ENCODE data around the gene CLMN.

- TF ChIP-seq, protein P1, sequence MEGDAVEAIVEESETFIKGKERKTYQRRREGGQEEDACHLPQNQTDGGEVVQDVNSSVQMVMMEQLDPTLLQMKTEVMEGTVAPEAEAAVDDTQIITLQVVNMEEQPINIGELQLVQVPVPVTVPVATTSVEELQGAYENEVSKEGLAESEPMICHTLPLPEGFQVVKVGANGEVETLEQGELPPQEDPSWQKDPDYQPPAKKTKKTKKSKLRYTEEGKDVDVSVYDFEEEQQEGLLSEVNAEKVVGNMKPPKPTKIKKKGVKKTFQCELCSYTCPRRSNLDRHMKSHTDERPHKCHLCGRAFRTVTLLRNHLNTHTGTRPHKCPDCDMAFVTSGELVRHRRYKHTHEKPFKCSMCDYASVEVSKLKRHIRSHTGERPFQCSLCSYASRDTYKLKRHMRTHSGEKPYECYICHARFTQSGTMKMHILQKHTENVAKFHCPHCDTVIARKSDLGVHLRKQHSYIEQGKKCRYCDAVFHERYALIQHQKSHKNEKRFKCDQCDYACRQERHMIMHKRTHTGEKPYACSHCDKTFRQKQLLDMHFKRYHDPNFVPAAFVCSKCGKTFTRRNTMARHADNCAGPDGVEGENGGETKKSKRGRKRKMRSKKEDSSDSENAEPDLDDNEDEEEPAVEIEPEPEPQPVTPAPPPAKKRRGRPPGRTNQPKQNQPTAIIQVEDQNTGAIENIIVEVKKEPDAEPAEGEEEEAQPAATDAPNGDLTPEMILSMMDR (IDR thresholded peaks at IDR 0.05; ENCODE audit: insufficient read depth, low read length): no peak
- TF ChIP-seq POLR2AphosphoS5 (IDR thresholded peaks at IDR 0.05; ENCODE audit: low read depth): no peak
- TF ChIP-seq GABPA (IDR thresholded peaks at IDR 0.05; ENCODE audit: low read depth): no peak
- TF ChIP-seq, protein P2, sequence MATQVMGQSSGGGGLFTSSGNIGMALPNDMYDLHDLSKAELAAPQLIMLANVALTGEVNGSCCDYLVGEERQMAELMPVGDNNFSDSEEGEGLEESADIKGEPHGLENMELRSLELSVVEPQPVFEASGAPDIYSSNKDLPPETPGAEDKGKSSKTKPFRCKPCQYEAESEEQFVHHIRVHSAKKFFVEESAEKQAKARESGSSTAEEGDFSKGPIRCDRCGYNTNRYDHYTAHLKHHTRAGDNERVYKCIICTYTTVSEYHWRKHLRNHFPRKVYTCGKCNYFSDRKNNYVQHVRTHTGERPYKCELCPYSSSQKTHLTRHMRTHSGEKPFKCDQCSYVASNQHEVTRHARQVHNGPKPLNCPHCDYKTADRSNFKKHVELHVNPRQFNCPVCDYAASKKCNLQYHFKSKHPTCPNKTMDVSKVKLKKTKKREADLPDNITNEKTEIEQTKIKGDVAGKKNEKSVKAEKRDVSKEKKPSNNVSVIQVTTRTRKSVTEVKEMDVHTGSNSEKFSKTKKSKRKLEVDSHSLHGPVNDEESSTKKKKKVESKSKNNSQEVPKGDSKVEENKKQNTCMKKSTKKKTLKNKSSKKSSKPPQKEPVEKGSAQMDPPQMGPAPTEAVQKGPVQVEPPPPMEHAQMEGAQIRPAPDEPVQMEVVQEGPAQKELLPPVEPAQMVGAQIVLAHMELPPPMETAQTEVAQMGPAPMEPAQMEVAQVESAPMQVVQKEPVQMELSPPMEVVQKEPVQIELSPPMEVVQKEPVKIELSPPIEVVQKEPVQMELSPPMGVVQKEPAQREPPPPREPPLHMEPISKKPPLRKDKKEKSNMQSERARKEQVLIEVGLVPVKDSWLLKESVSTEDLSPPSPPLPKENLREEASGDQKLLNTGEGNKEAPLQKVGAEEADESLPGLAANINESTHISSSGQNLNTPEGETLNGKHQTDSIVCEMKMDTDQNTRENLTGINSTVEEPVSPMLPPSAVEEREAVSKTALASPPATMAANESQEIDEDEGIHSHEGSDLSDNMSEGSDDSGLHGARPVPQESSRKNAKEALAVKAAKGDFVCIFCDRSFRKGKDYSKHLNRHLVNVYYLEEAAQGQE (IDR thresholded peaks at IDR 0.05; ENCODE audit: insufficient replicate concordance, low read depth): no peak
- no peak for TF ChIP-seq SPI1 (IDR thresholded peaks at IDR 0.05; ENCODE audit: borderline replicate concordance, low read depth)
These were observed 157.1 kb downstream of the CLMN start for GRCh38 chr14:95162641-95163040.
